Femur (tissue), 1 donor: ENCODE measurements around the gene TSPEAR.
"Not testable (repeated sequence)": the region's sequence is repeated elsewhere in the genome, so short reads cannot be mapped to it uniquely, and the experiment has no call there.

Experiments used
- DNase-seq: peaks from one replicate; pipeline ENCODE4 v3.0.0-alpha.2; 2017

The TSPEAR gene

GRCh38 chr21:44681861-44682579 is 29.4 kb downstream of the TSPEAR start, which contains the start of gene KRTAP12-1:
KRTAP12-1 (minus strand) TSS chr21:44682163; CDS start chr21:44682123, 40 bp downstream.
- DNase-seq, result no peak

DNA sequence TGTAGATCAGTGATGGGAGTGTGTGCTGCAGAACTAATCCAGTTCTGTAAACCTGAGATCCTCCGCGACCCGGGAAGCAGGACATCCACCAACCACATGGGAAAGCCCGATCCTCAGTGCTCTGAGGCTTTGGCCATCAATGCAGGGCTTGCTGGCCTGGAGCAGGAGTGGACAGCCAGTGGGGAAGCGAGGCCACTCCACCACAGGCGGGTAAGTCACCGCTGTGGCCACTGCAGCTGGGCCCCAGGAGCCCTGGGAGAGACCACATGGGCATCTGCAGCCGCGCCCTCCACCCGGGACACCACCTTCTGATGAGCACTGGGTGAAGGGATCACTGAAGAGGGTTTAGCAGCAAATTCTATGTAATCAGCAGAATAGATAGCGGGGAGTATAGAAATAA is 30.2 kb downstream of the TSPEAR start:
- DNase-seq, result no peak

- DNase-seq, result no peak
Observed at GRCh38 chr21:44677881-44678280, 33.5 kb downstream of the TSPEAR start.

GRCh38 chr21:44671911-44672310 is 39.5 kb downstream of the TSPEAR start:
- no peak for DNase-seq

DNA sequence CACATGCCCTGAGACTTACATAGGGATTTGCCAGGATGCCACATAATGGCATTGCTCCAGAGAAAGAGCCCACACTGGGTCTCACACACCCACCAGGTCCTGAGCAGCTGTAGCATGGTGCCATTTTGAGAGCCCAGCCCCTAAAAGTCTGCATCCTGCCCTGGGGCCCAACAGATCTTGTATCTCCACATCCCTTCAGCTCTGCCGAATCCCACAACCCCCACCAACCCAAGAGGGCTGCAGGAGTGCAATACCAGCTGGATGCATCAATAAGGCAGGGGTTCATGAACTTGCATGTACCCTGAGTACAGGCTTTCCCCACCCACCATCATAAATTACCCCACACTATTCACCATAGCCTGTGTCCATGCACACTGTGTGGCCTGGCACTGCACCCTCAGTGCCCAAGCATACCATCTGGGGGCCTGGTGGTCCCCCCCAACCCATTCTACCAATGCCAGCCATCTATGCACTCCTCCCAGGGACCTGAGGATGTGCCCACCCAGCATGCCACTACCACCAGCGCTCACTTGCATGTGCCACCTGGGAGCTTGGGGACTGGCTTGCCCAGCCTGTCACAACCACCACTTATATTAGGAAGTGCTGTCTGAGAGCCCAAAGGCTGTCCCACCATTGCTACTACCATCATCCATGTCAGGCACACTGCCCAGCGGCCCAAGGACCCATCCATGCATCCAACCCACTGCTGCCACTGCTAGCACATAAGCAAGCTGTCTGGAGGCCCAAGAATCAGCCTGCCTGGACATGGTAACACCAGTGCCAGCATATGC is 40.5 kb downstream of the TSPEAR start:
- DNase-seq, result no peak

DNA sequence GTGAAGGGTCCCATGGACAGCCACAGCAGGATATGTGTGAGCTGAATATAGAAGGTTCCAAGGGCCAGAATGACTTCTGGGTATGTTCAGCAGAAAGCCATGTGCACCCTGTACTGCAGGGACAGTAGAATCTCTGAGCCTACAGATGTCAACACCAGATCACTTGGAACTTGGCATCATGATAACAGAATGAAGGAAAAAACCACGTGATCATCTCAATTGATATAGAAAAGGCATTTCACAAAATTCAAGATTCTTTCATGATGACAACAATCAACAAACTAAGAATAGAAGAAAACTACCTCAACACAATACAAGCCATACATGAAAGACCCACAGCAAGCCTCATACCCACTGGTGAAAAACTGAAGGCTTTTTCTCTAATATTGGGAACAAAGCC is 43.8 kb downstream of the TSPEAR start:
- no peak for DNase-seq

DNA sequence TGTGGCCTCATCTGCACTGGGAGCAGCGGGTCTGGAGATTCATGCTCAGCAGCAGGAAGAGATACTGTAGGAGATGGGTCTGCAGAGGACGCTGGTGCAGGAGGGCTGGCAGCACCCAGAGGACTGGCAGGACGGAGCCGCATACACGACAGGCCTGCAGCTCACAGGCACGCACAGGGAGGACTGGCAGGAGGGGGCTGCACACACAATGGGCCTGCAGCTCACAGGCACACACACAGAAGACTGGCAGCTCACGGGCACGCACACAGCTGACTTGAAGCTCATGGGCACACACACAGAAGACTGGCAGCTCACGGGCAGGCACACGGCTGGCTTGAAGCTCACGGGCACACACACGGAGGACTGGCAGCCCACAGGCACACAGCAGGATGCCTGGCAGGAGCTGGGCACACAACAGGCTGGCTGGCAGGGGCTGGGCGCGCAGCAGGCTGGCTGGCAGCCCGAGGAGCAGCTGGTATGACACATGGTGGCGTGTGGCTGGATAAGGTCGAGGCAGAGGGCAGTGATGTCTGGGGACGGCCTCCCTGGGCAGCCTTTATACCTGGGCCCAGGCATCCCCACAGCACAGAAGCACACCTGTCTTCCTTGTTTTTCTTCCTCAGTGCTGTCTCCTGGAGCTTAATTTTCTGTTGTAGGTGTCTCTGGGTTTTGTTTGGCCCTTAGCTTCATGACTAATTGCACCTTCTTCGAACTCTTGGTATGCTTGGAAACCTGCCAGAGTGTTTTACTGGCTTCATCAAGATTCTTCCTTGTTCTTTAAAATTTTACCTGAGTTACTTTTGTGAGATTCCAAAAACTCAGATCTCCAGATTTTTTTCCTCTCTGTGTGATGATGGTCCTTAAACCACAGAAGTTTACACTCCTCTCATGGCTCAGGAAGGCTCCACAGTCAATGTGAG is 44.7 kb downstream of the TSPEAR start, which contains the start of gene KRTAP12-2:
Gene KRTAP12-2, minus strand, starts transcription at position 527 of the 920 bp plus-strand sequence. Its CDS starts 41 bp downstream, at position 486.
- no peak for DNase-seq

DNA sequence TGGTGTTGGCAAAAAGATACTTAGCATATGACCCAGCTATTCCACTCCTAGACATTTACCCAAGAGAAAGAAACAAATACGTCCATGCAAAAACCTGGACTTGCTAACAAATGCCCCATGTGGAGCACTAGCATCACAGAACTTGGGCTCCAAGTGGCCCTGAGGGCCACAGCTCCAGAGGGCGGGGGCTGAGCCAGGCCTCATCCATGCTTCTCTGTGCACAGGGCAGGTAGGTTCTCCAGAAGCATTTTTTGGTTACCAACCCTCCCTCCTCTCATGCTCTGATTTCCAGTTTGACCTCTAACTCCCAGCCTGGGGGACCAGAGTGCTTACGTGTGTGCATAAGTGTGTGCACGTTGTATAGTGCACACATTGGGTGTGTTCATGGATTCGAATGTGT is 46.7 kb downstream of the TSPEAR start:
- no peak for DNase-seq

DNA sequence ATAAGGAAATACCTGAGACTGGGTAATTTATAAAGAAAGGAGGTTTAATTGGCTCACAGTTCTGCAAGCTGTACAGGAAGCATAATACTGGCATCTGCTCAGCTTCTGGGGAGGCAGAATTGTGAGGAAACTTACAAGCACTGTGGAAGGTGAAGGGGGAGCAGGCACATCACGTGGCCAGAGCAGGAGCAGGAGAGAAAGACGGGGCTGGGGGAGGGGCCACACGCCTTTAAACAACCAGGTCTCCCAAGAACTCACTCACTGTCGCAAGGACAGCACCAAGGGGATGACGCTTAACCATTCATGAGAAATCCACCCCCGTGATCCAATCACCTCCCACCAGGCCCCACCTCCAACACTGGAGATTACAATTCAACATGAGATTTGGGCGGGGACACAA is 49.8 kb downstream of the TSPEAR start:
- not testable (repeated sequence) for DNase-seq

- DNase-seq, result no peak
Observed at GRCh38 chr21:44658913-44659595, 52.3 kb downstream of the TSPEAR start.

- DNase-seq, result no peak
Observed at GRCh38 chr21:44658541-44658910, 52.8 kb downstream of the TSPEAR start.

GRCh38 chr21:44657635-44658540 is 53.5 kb downstream of the TSPEAR start, which contains the start of gene KRTAP12-3:
KRTAP12-3 (plus strand) TSS chr21:44657932; CDS start chr21:44657980, 48 bp downstream.
- DNase-seq, result no peak

- no peak for DNase-seq
Observed at GRCh38 chr21:44656868-44657267, 54.5 kb downstream of the TSPEAR start.

GRCh38 chr21:44654576-44655175 is 56.7 kb downstream of the TSPEAR start, which contains the start of gene KRTAP12-4:
KRTAP12-4 (minus strand) TSS chr21:44654659; CDS start chr21:44654614, 45 bp downstream.
- no peak for DNase-seq

GRCh38 chr21:44653656-44654575 is 57.5 kb downstream of the TSPEAR start:
- DNase-seq, result no peak

GRCh38 chr21:44653123-44653522 is 58.2 kb downstream of the TSPEAR start:
- DNase-seq, result no peak

DNA sequence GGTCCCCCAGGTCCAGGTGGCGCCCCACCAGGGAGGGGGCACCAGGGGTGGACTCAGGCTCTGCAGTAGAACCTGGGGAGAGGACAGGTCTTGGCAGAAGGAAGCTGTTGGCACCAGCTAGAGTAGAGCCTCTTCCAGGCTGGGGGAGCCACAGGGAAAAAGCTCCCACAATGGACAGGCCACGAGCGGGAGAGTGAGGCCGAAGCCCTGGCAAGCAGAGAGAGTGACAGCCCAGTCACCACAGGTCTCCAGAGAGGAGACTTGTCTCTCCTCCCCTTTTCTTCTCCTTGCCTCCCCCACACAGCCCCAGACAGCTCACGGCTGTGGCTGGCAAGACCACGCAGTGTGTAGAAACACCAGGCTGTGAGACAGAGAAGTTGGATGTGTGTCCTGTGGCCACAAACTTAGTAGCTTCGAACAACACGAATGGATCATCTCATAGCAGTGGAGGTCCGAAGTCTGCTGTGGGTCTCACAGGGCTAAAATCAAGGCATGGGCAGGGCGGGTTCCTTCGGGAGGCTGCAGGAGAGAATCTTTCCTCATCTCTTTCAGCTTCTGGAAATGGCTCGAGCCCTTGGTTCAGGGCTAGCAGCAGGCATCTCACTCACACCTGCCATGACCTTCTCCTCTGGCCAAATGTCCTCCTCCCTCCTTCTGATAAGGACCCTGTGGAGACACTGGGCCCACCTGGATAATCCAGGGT is 60.2 kb downstream of the TSPEAR start:
- DNase-seq, result no peak

- no peak for DNase-seq
Observed at GRCh38 chr21:44650265-44650972, 61.0 kb downstream of the TSPEAR start.
